Measurements from ENCODE around the gene CNN3. TPM values are rescaled to one million over a fixed set of nuclear protein-coding genes. Genes with fewer than 3 reads are reported as not detected.

The CNN3 gene
- total and polyA plus RNA-seq, 4 donors = 43.9 to 87.4 (median 69.6) TPM

GRCh38 chr1:94917251-94917650, 9.7 kb downstream of the CNN3 start:
- no peak overlapping the region for H3K4me3 ChIP-seq (ENCODE audit: low read depth in 1 of 3, low read length in 3 of 3)
- 86% methylated on average over 6 of the region's 6 CpGs for WGBS
- no peaks in the 10 kb centered on the region for H3K36me3 ChIP-seq (ENCODE audit: control insufficient read depth in 4 of 4, insufficient read depth in 3 of 4, low read depth in 1 of 4, low read length in 3 of 4)
- H3K9ac ChIP-seq (ENCODE audit: low read depth in 1 of 2, low read length in 2 of 2) = no peak overlapping the region
- peaks cover 4 to 24% (median 15%) of the 10 kb centered on the region in 4 donors for H3K4me1 ChIP-seq (ENCODE audit: control insufficient read depth in 4 of 4, insufficient read depth in 4 of 4, low read length in 3 of 4)
- no peaks in the 10 kb centered on the region for H3K27me3 ChIP-seq (ENCODE audit: control insufficient read depth in 4 of 4, insufficient read depth in 4 of 4, low read length in 3 of 4)
- no peaks in the 10 kb centered on the region for H3K9me3 ChIP-seq (ENCODE audit: control insufficient read depth in 4 of 4, low read length in 3 of 4)
- DNase-seq (ENCODE audit: low spot score) = no peak
- TF ChIP-seq, protein P1, sequence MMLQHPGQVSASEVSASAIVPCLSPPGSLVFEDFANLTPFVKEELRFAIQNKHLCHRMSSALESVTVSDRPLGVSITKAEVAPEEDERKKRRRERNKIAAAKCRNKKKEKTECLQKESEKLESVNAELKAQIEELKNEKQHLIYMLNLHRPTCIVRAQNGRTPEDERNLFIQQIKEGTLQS (IDR thresholded peaks at IDR 0.05) = no peak
- TF ChIP-seq, protein P2, sequence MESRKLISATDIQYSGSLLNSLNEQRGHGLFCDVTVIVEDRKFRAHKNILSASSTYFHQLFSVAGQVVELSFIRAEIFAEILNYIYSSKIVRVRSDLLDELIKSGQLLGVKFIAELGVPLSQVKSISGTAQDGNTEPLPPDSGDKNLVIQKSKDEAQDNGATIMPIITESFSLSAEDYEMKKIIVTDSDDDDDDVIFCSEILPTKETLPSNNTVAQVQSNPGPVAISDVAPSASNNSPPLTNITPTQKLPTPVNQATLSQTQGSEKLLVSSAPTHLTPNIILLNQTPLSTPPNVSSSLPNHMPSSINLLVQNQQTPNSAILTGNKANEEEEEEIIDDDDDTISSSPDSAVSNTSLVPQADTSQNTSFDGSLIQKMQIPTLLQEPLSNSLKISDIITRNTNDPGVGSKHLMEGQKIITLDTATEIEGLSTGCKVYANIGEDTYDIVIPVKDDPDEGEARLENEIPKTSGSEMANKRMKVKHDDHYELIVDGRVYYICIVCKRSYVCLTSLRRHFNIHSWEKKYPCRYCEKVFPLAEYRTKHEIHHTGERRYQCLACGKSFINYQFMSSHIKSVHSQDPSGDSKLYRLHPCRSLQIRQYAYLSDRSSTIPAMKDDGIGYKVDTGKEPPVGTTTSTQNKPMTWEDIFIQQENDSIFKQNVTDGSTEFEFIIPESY (IDR thresholded peaks at IDR 0.05) = no peak
- TF ChIP-seq MAX (IDR thresholded peaks at IDR 0.05) (no peak), RXRA (IDR thresholded peaks at IDR 0.05) (no peak), SP1 (IDR thresholded peaks at IDR 0.05) (no peak), FOXA1 (IDR thresholded peaks at IDR 0.05) (no peak), FOXA2 (IDR thresholded peaks at IDR 0.05) (no peak), REST (IDR thresholded peaks at IDR 0.05) (no peak), EGR1 (IDR thresholded peaks at IDR 0.05; ENCODE audit: low read depth in 2 of 2) (no peak), HNF4A (conservative IDR thresholded peaks at IDR 0.05) (no peak)
- TF ChIP-seq, protein P3, sequence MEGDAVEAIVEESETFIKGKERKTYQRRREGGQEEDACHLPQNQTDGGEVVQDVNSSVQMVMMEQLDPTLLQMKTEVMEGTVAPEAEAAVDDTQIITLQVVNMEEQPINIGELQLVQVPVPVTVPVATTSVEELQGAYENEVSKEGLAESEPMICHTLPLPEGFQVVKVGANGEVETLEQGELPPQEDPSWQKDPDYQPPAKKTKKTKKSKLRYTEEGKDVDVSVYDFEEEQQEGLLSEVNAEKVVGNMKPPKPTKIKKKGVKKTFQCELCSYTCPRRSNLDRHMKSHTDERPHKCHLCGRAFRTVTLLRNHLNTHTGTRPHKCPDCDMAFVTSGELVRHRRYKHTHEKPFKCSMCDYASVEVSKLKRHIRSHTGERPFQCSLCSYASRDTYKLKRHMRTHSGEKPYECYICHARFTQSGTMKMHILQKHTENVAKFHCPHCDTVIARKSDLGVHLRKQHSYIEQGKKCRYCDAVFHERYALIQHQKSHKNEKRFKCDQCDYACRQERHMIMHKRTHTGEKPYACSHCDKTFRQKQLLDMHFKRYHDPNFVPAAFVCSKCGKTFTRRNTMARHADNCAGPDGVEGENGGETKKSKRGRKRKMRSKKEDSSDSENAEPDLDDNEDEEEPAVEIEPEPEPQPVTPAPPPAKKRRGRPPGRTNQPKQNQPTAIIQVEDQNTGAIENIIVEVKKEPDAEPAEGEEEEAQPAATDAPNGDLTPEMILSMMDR (IDR thresholded peaks at IDR 0.05; ENCODE audit: low read depth, low read length, missing input control) = no peak
- no peak overlapping the region for H3K27ac ChIP-seq (ENCODE audit: low read depth in 1 of 2, low read length in 2 of 2)

DNA sequence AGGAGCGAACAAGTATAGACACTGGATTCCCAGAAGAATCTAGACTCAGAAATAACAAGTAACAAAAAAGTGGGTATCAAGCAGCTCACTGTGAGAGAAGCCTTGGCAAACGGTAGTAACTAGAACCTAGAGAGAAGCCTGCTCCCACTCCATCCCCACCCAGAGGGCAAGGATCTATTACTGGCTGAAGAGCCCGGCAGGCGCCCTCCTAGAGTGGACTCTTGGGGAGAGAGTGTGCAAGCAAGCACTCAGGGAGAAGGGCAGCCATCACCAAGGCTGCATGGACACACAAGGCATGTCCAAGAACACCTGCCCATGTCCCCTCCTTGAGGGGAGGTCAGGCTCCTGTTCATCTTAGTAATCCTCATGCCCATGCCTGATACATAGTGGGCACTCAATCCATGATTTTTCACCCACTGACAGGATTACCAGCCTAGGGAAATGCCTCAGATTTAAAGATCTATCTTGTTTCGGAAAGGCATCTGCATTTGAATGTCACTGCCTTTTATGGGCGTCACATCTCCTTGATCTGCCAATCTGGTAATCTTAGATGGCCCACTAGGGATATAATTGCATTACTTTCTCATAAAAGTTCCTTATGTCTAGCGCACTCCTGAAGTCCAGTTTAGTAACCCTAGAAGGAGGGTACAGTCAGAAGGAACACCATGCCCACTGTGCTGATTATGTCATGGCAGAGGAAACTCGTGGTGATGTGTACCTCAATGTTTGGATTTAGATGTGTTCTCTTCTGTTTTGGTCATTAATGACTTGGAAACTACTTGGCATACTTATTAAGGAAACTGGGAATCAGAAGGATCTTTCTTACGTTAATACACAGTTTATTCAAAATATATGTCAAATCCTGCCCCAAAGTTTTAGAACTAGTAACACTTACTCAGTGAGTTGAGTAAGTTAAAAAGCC, 14.4 kb downstream of the CNN3 start:
- DNase-seq (ENCODE audit: low spot score) = no peak
- TF ChIP-seq, protein P1 (IDR thresholded peaks at IDR 0.05) = no peak
- TF ChIP-seq NR2F2 (IDR thresholded peaks at IDR 0.05) (no peak), FOXA1 (IDR thresholded peaks at IDR 0.05) (no peak), HNF4A (conservative IDR thresholded peaks at IDR 0.05) (no peak), JUND (IDR thresholded peaks at IDR 0.05) (no peak), SP1 (IDR thresholded peaks at IDR 0.05) (no peak), YY1 (IDR thresholded peaks at IDR 0.05) (no peak)
- TF ChIP-seq, protein P3 (IDR thresholded peaks at IDR 0.05; ENCODE audit: low read depth, low read length, missing input control) = no peak
- TF ChIP-seq, protein P2 (IDR thresholded peaks at IDR 0.05) = no peak
- H3K27me3 ChIP-seq (ENCODE audit: control insufficient read depth in 4 of 4, insufficient read depth in 4 of 4, low read length in 3 of 4) = no peaks in the 10 kb centered on the region
- H3K9me3 ChIP-seq (ENCODE audit: control insufficient read depth in 4 of 4, low read length in 3 of 4) = no peaks in the 10 kb centered on the region
- WGBS = 61% methylated on average over 9 of the region's 9 CpGs
- H3K4me1 ChIP-seq (ENCODE audit: control insufficient read depth in 4 of 4, insufficient read depth in 4 of 4, low read length in 3 of 4) = peaks cover 0 to 11% (median 8%) of the 10 kb centered on the region in 4 donors
- H3K27ac ChIP-seq (ENCODE audit: low read depth in 1 of 2, low read length in 2 of 2) = no peak overlapping the region
- peaks cover 0 to 4% (median 3%) of the 10 kb centered on the region in 4 donors for H3K36me3 ChIP-seq (ENCODE audit: control insufficient read depth in 4 of 4, insufficient read depth in 3 of 4, low read depth in 1 of 4, low read length in 3 of 4)
- no peak overlapping the region for H3K4me3 ChIP-seq (ENCODE audit: low read depth in 1 of 3, low read length in 3 of 3)
- no peak overlapping the region for H3K9ac ChIP-seq (ENCODE audit: low read depth in 1 of 2, low read length in 2 of 2)

Data from liver (tissue), 9 donors.